Measurements from ENCODE around the gene SLC66A2.

Gene SLC66A2

GRCh38 chr18:79877163-79878091 lies 74.0 kb downstream of the SLC66A2 start:
- Histone ChIP-seq H4K20me1 (ENCODE audit: insufficient read depth, low read length) (no peaks in the 10 kb centered on the region), H3K9me2 (ENCODE audit: low read depth, low read length) (no peaks in the 10 kb centered on the region), H3K4me1 (ENCODE audit: insufficient read depth, low read length, severe bottlenecking) (no peaks in the 10 kb centered on the region), H3K4me2 (ENCODE audit: low read length) (no peak overlapping the region), H3K4me3 (ENCODE audit: low read depth, low read length, poor library complexity, severe bottlenecking) (no peak overlapping the region), H3K27ac (ENCODE audit: low read depth, low read length, poor library complexity, severe bottlenecking) (no peak overlapping the region), H3K79me2 (ENCODE audit: insufficient read depth, low read length) (no peaks in the 10 kb centered on the region), H3K36me3 (ENCODE audit: insufficient read depth, low read length) (no peaks in the 10 kb centered on the region), H3F3A (ENCODE audit: insufficient read depth, low read length) (no peaks in the 10 kb centered on the region), H3K9me3 (ENCODE audit: low read length) (no peaks in the 10 kb centered on the region), H3K9ac (ENCODE audit: low read length) (no peak overlapping the region), H2AFZ (ENCODE audit: low read length) (no peak overlapping the region), H3K27me3 (ENCODE audit: insufficient read depth, low read length) (no peaks in the 10 kb centered on the region)
- TF ChIP-seq CTCF (IDR thresholded peaks at IDR 0.05; ENCODE audit: low read length) (no peak), EZH2 (IDR thresholded peaks at IDR 0.05; ENCODE audit: borderline replicate concordance, low read length) (no peak)

GRCh38 chr18:79876497-79876896 lies 75.0 kb downstream of the SLC66A2 start:
- Histone ChIP-seq H3K9me3 (ENCODE audit: low read length) (no peaks in the 10 kb centered on the region), H3K9me2 (ENCODE audit: low read depth, low read length) (no peaks in the 10 kb centered on the region), H3K4me1 (ENCODE audit: insufficient read depth, low read length, severe bottlenecking) (no peaks in the 10 kb centered on the region), H3K27ac (ENCODE audit: low read depth, low read length, poor library complexity, severe bottlenecking) (no peak overlapping the region), H3K27me3 (ENCODE audit: insufficient read depth, low read length) (0 out of 2 replicates have a peak, but pooled peaks cover under 1% of the 10 kb centered on the region), H3K36me3 (ENCODE audit: insufficient read depth, low read length) (no peaks in the 10 kb centered on the region), H3K4me3 (ENCODE audit: low read depth, low read length, poor library complexity, severe bottlenecking) (no peak overlapping the region), H3K9ac (ENCODE audit: low read length) (no peak overlapping the region), H3K4me2 (ENCODE audit: low read length) (no peak overlapping the region), H4K20me1 (ENCODE audit: insufficient read depth, low read length) (no peaks in the 10 kb centered on the region), H3F3A (ENCODE audit: insufficient read depth, low read length) (no peaks in the 10 kb centered on the region), H3K79me2 (ENCODE audit: insufficient read depth, low read length) (no peaks in the 10 kb centered on the region), H2AFZ (ENCODE audit: low read length) (no peak overlapping the region)
- no peak for TF ChIP-seq CTCF (IDR thresholded peaks at IDR 0.05; ENCODE audit: low read length)
- no peak for TF ChIP-seq EZH2 (IDR thresholded peaks at IDR 0.05; ENCODE audit: borderline replicate concordance, low read length)

- Histone ChIP-seq H3K79me2 (ENCODE audit: insufficient read depth, low read length) (no peaks in the 10 kb centered on the region), H3K4me3 (ENCODE audit: low read depth, low read length, poor library complexity, severe bottlenecking) (no peak overlapping the region), H4K20me1 (ENCODE audit: insufficient read depth, low read length) (no peaks in the 10 kb centered on the region), H3K4me2 (ENCODE audit: low read length) (no peak overlapping the region), H3K4me1 (ENCODE audit: insufficient read depth, low read length, severe bottlenecking) (no peaks in the 10 kb centered on the region), H3K9ac (ENCODE audit: low read length) (no peak overlapping the region), H3K36me3 (ENCODE audit: insufficient read depth, low read length) (no peaks in the 10 kb centered on the region), H3K9me3 (ENCODE audit: low read length) (no peaks in the 10 kb centered on the region), H3K9me2 (ENCODE audit: low read depth, low read length) (no peaks in the 10 kb centered on the region), H3F3A (ENCODE audit: insufficient read depth, low read length) (no peaks in the 10 kb centered on the region), H3K27ac (ENCODE audit: low read depth, low read length, poor library complexity, severe bottlenecking) (no peak overlapping the region), H2AFZ (ENCODE audit: low read length) (no peak overlapping the region), H3K27me3 (ENCODE audit: insufficient read depth, low read length) (0 out of 2 replicates have a peak, but pooled peaks cover 5% of the 10 kb centered on the region)
- TF ChIP-seq EZH2 (IDR thresholded peaks at IDR 0.05; ENCODE audit: borderline replicate concordance, low read length): no peak
- TF ChIP-seq CTCF (IDR thresholded peaks at IDR 0.05; ENCODE audit: low read length): no peak
Measured at GRCh38 chr18:79875931-79876461, 75.5 kb downstream of the SLC66A2 start.
